IPS-15b (cell line): ENCODE results near the gene DNAJC17.

Source experiments
- H3K27me3 ChIP-seq: one replicate; pipeline ENCODE4 v1.6.1; 2013; ENCODE audit warnings: low read length; ENCODE audit not compliant: control insufficient read depth, insufficient read depth
- H3K36me3 ChIP-seq: one replicate; pipeline ENCODE4 v1.6.1; 2013; ENCODE audit warnings: low read length; ENCODE audit not compliant: control insufficient read depth, insufficient read depth
- H3K4me1 ChIP-seq: one replicate; pipeline ENCODE4 v1.6.1; 2013; ENCODE audit warnings: mild to moderate bottlenecking, low read length; ENCODE audit not compliant: control insufficient read depth, insufficient read depth
- H3K4me3 ChIP-seq: one replicate; pipeline ENCODE4 v1.5.1; 2013; ENCODE audit warnings: low read depth, low read length
- H3K9ac ChIP-seq: one replicate; pipeline ENCODE4 v1.6.1; 2013; ENCODE audit warnings: low read depth, mild to moderate bottlenecking, low read length
- H3K9me3 ChIP-seq: one replicate; pipeline ENCODE4 v1.6.1; 2013; ENCODE audit warnings: mild to moderate bottlenecking, low read length; ENCODE audit not compliant: control insufficient read depth, insufficient read depth

DNAJC17 gene

DNA sequence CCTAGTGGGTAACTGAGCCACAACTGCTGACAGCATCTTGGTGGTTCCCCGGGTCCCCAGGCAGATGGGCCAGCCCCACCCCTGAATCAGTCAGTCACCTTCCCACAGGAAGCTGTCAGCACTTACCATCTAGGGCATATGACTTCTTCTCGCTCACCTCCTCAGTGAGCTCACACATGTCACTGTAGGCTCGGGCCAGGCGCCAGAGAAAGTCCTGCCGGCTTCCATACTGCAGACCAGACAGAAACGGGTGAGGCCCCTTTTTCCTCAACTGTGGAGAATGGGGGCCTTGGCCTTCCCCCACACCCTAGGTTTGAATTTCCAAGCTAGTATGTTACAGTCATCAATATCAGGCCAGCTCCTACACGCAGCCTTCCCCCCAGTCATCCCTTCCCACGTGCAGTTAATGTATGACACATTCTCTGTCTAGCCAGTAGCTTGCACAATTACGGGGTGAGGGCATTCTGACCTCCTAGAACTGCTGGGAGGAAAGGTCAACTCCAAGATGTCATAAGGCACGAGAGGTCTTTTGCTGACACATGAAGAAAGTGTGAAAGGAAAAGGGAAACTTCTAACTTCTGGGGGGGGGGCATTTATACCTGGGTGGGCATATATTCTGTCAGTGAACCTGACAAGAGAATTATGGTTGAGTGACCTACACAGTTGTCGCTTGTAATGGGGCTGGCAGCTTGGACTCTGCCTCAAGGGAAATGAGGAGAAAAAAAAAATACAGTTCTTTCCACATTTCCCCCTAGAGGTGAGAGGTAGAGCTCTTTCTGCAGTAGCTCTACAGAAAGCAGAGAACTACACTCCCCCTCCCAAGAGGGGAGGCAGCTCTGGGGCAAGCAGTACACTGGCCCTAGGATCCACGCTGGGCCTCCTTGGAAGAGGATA, 63.1 kb downstream of the DNAJC17 start:
- Histone ChIP-seq H3K9ac (no peak overlapping the region), H3K4me1 (peaks cover 9% of the 10 kb centered on the region)

GRCh38 chr15:40743485-40743901, 63.8 kb downstream of the DNAJC17 start:
- Histone ChIP-seq H3K4me1 (peaks cover 13% of the 10 kb centered on the region), H3K4me3 (no peak overlapping the region), H3K27me3 (no peaks in the 10 kb centered on the region), H3K36me3 (peaks cover 7% of the 10 kb centered on the region), H3K9ac (no peak overlapping the region), H3K9me3 (no peaks in the 10 kb centered on the region)

More for the DNA sequence above, 63.1 kb downstream of the DNAJC17 start:
- H3K36me3 ChIP-seq = peaks cover 7% of the 10 kb centered on the region
- H3K4me3 ChIP-seq = no peak overlapping the region
- no peaks in the 10 kb centered on the region for H3K27me3 ChIP-seq
- no peaks in the 10 kb centered on the region for H3K9me3 ChIP-seq

GRCh38 chr15:40739854-40740253, 67.4 kb downstream of the DNAJC17 start:
- H3K4me1 ChIP-seq = peaks cover 17% of the 10 kb centered on the region
- H3K9me3 ChIP-seq = no peaks in the 10 kb centered on the region
- H3K4me3 ChIP-seq = no peak overlapping the region
- H3K9ac ChIP-seq = peak overlapping the region; percentile 50
- H3K27me3 ChIP-seq = no peaks in the 10 kb centered on the region
- peaks cover 12% of the 10 kb centered on the region for H3K36me3 ChIP-seq

DNA sequence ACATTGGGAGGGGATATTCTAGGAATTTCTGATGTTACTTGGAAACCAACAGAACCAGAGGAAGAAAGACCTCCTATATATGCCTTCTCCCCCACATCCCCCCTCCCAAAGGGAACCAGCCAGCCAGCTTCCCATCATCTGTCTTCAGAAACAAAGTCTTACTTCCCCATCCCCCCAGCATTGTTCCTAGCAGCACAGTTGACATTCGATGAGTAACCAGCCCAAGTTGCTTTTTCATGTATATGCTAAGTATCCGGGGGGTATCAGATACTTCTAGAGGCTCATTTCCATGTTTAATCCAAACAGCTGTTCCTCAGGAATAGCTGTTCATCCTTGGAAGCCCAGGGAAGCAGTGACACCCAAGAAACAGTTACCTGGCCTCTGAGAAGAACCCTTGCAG, 68.2 kb downstream of the DNAJC17 start:
- H3K4me1 ChIP-seq = peaks cover 17% of the 10 kb centered on the region
- peaks cover 10% of the 10 kb centered on the region for H3K36me3 ChIP-seq
- no peak overlapping the region for H3K4me3 ChIP-seq
- no peaks in the 10 kb centered on the region for H3K27me3 ChIP-seq
- H3K9me3 ChIP-seq = no peaks in the 10 kb centered on the region
- H3K9ac ChIP-seq = no peak overlapping the region

DNA sequence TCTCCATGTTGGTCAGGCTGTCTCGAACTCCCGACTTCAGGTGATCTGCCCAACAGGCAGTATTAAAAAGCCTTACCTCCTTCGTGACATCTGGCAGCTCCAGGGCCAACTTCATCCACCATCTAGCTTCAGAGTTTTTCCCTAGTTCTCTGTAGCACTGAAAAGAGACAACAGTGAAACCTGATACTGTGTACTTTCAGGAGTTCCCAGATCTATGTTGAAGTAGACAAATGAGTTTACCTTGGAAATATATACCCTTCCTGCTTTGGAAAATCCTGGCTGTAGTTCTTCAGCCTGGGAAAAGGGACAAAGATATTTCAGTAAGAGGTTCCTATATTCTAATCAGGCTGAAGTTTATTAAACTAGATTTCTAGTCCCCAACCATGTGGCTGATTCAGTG, 70.2 kb downstream of the DNAJC17 start:
- Histone ChIP-seq H3K4me3 (no peak overlapping the region), H3K36me3 (peaks cover 15% of the 10 kb centered on the region), H3K4me1 (peaks cover 17% of the 10 kb centered on the region), H3K9ac (no peak overlapping the region), H3K27me3 (no peaks in the 10 kb centered on the region), H3K9me3 (no peaks in the 10 kb centered on the region)

DNA sequence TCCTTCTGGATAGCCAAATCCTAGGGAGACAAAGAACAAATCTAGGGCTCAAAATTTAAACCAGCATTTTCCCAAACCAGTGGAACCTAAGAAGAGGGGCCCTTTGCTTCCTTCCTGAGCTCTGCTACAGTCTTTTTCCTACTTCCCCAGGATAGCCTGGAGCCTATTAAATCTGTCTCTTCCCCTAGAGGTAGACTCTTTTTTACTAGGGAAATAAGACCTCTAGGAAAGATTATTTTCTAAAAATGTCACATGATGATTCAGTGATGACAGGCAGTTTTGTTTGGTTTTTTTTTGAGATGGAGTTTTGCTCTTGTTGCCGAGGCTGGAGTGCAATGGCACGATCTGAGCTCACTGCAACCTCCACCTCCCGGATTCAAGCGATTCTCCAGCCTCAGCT, 70.7 kb downstream of the DNAJC17 start:
- Histone ChIP-seq H3K9ac (no peak overlapping the region), H3K4me1 (peaks cover 17% of the 10 kb centered on the region), H3K27me3 (no peaks in the 10 kb centered on the region), H3K4me3 (no peak overlapping the region), H3K9me3 (no peaks in the 10 kb centered on the region), H3K36me3 (peaks cover 15% of the 10 kb centered on the region)

DNA sequence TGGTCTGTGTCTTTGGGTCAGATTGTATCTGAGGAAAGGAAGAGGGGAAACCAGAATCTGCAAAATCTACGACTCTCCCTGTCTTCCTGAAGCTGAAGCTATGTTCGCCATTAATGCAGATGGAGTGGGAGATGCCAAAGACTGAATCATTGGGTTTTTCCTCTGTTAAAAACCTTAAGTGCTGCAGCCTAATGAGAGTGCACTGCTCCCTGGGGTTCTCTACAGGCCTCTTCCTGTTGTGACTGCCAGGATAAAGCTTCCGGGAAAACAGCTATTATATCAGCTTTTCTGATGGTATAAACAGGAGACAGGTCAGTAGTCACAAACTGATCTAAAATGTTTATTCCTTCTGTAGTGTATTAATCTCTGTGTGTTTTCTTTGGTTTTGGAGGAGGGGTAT, 76.2 kb downstream of the DNAJC17 start:
- H3K9me3 ChIP-seq = no peaks in the 10 kb centered on the region
- H3K36me3 ChIP-seq = peaks cover 16% of the 10 kb centered on the region
- no peak overlapping the region for H3K4me3 ChIP-seq
- H3K27me3 ChIP-seq = no peaks in the 10 kb centered on the region
- H3K4me1 ChIP-seq = no peaks in the 10 kb centered on the region
- H3K9ac ChIP-seq = no peak overlapping the region

DNA sequence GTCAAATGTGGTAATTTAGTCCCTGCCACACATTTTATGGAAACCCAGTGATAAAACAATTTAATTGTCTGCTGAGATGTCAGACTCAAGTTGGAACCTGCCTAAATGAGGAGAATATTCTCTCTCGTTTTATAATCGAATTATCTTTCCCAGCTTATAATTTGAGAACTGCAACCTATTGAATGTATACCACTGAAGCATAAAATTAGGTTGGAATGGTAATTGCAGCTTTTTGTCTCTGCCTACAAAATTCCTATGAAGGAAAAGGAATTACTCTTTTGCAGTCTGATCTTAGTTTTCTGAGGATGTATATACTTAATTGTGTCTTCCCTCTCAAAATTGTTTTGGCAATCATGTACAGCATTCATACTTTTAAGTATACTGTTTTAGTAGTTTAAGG, 83.4 kb downstream of the DNAJC17 start:
- Histone ChIP-seq H3K36me3 (peaks cover 2% of the 10 kb centered on the region), H3K27me3 (no peaks in the 10 kb centered on the region), H3K9ac (no peak overlapping the region), H3K9me3 (no peaks in the 10 kb centered on the region), H3K4me3 (no peak overlapping the region), H3K4me1 (no peaks in the 10 kb centered on the region)

- Histone ChIP-seq H3K36me3 (peaks cover 2% of the 10 kb centered on the region), H3K27me3 (no peaks in the 10 kb centered on the region)
Observed at GRCh38 chr15:40722934-40723333, 84.3 kb downstream of the DNAJC17 start.

GRCh38 chr15:40722354-40722753, 84.9 kb downstream of the DNAJC17 start:
- Histone ChIP-seq H3K9ac (no peak overlapping the region), H3K4me3 (no peak overlapping the region), H3K27me3 (no peaks in the 10 kb centered on the region), H3K36me3 (peaks cover 2% of the 10 kb centered on the region), H3K4me1 (no peaks in the 10 kb centered on the region), H3K9me3 (no peaks in the 10 kb centered on the region)

More at GRCh38 chr15:40722934-40723333, 84.3 kb downstream of the DNAJC17 start:
- H3K9ac ChIP-seq = no peak overlapping the region
- no peak overlapping the region for H3K4me3 ChIP-seq
- no peaks in the 10 kb centered on the region for H3K9me3 ChIP-seq
- no peaks in the 10 kb centered on the region for H3K4me1 ChIP-seq

DNA sequence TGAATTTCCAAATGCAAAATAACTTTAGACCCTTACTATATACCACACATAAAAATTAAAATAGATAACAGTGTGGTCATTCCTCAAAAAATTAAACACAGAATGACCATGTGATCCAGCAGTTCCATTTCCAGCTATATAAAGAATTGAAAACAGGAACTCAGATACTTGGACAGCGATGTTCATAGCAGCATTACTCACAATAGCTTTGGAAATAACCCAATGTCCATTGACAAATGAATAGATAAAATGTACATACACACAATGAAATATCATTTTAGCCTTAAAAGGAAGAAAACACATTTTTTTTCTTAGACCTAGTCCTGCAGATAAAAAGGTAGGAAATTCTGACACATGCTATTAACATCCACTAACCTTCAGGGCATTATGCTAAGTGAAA, 85.6 kb downstream of the DNAJC17 start:
- Histone ChIP-seq H3K27me3 (no peaks in the 10 kb centered on the region), H3K9me3 (no peaks in the 10 kb centered on the region), H3K4me3 (no peak overlapping the region), H3K36me3 (peaks cover 2% of the 10 kb centered on the region), H3K4me1 (no peaks in the 10 kb centered on the region), H3K9ac (no peak overlapping the region)

- Histone ChIP-seq H3K36me3 (peaks cover 13% of the 10 kb centered on the region), H3K4me3 (no peak overlapping the region), H3K27me3 (no peaks in the 10 kb centered on the region), H3K9ac (no peak overlapping the region), H3K9me3 (no peaks in the 10 kb centered on the region), H3K4me1 (no peaks in the 10 kb centered on the region)
Observed at GRCh38 chr15:40716165-40716564, 91.1 kb downstream of the DNAJC17 start.
